HG03457 (cell line): ENCODE measurements around the gene CHL1.

ENCODE experiments used
- ATAC-seq: cut with Tn5 transposase; IDR thresholded peaks from one replicate; pipeline ENCODE4 v1.9.1; 2021; ENCODE audit warnings: moderate number of reproducible peaks; ENCODE audit not compliant: unreplicated experiment

Gene CHL1

DNA sequence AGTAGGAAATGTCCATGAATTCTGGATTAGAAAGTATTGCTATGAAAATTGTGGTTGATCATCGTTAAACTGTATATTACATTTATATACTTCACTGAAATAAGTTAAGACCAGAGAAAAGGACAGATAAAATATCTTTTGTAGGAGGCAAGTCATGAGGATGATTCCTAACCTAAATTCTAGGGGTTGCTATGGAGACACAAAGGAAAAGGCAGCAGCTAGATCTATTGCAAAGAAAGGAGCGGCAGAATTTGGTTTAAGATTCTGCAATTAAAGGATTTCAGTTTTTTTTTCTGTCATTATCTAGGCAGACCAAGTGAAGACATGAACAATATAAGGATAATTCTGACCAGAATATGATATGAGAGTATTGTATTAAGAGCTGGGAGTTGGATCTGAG is 136.1 kb downstream of the CHL1 start:
- no peak for ATAC-seq

DNA sequence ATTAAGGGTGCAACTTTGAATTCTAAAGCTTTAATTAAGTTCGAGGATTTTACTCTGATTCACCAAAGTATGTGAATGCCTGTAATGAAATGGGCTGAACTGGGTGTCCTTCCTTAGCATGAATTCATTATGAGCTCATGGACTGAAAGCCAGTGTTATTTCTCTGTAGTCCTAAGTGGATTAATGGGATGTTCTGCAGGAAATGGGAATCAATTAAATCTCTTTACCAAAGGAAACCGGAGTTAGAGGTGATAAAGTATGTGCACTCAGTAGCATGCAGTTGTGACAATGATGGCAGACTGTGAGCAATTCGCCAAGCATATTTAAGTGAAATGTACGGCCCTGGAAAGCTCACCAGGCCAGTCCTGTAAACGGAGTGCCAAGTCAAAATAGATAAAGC is 138.7 kb downstream of the CHL1 start:
- no peak for ATAC-seq

DNA sequence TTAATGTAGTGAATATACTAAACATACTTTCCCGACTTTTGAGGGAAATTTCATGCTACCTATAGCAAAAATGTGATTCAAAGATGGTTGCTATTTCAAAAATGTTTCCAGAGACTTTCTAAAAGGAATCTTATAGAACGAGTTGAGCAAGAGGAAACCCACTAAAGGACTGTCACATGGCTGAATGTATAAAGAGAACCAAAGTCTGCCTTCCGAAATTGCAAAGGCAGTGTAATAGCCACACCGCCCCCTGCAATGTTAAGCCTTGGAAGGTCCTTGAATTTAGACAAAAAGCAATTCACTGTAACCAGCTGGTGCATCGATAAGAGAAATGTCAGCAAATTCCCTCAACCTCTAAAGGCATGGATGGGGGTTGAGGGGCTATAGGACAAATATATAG is 142.8 kb downstream of the CHL1 start:
- ATAC-seq = no peak

DNA sequence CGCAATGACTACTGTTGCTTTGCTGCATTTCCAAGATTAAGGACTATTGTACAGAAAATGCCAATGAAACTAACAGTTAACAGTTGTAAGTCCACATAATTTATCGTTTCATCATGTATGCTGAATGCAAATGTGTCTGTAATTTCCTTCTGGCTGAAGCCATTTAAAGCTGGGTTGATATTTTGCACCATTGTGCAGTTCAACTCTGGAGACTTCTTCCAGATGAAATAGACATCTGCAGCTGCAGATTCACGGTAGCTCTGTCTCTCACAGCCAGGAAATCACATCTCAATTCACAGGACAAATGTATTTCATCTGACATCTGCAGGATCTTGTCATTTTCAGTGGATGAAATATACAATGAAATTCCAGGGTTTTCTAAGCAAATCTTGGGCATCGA is 145.4 kb downstream of the CHL1 start:
- no peak for ATAC-seq

DNA sequence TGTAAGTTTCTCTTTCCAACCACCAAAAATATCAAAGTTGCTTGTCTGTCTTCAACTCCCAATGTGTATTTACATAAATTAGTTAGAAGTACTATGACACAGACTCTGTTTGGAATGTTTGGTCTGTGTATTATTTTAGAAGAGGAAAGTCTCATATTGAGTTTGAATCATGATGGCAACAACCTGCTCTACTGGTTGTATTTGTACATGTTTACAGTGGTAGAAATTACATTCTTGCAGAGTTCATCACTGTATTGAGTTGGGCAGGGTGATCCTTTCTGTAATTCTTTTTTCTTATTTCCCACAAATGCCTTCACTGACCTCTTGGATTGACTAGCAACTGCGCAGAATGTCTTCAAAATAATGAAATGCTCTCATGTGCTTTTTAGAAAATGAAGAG is 149.6 kb downstream of the CHL1 start:
- no peak for ATAC-seq

DNA sequence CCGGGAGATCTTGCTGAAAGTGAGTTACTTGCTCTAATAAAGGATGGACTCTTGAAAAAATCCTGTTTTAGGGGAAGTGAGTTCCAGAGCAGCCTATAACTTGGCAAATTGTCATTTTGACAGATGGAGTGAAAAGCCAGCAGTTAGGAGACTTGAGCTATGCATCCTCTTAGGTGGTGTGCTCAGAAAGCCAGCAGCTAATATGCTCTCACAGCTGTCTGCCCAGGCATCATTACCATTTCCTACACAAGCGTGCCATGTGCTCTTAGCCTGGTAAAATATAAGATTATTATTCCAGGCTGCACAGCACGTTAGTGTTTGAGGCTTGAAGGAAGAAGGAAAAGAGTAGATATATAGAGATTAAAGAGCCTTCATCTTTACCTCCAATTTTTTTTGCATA is 151.0 kb downstream of the CHL1 start:
- ATAC-seq = no peak

DNA sequence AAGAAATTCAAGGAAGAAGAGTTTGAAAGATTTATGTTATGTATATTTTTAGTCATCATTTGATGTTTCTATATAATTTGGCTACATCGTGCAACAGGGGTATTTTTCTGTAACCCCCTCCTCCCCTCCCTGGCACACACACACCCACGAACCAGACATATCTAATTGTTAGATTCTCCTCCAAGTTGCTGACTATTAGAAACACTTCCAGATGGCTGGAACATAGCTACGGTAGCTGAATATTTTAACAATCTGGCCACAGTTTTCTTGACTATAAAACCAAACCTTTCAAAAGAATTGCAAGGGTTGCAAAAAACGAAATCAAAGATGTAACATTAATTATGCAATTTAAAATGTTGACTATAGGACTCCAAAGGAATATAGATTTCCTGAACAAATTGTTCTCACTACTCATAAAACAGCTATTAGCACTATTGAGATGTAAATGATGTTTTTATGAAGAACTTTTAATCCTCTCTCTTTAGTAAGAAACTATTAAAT is 154.4 kb downstream of the CHL1 start:
- ATAC-seq = no peak

DNA sequence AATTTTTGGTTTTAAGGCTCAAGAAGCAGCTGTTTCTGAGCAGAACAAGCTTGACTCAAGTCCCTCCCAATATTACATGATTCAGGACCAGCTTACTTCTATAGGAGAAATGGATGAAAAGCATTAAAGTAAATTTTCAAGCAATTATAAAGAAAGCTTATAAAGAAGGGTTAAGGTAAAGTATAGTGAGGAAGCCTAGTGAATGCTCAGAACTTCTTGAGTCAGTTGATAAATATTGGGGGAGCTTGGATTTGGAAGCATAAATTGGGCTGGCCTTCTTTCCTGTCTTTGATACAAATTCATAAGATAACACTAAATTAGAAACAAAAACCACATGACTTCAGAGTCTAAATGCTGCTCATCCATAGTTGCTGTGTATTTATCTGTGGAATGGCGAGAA is 156.0 kb downstream of the CHL1 start:
- no peak for ATAC-seq

DNA sequence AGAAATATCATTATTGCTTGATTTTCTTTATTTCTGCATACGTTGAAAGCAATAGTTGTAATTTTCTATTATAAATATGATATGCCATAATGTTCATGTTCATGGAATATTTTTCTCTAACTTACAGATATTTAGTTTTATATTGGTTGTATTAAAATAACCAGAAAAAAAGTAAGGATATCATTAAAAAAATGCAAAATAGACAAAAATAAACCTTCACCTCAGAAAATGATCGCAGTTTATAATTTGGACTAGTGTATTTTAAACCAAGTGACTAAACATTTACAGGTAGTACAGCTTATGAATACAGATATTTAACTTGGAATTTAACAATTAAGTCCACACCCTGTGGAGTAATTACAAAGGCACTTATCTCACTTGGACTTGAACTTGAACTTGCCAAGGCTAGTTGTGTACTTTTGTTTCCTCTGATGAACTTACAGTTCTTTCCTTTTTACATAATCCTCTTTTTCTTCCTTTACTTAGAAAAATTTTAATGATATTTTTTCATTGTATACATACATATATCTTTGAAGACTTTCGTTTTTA is 156.7 kb downstream of the CHL1 start:
- ATAC-seq = no peak

DNA sequence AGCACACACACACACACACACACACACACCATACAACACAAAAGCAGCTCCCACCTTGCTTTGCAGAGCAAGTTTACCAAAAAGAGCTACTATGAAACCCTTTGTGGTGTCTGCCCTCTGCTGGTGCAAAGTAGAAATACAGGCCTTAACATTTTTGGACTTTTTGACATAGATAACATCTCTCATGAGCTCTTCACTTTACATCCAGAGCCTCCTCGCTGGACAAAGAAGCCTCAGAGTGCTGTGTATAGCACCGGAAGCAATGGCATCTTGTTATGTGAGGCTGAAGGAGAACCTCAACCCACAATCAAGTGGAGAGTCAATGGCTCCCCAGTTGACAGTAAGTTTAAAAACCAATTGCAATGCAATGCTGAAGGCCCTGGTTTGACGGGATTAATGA is 157.9 kb downstream of the CHL1 start:
- ATAC-seq = peak; percentile 68

DNA sequence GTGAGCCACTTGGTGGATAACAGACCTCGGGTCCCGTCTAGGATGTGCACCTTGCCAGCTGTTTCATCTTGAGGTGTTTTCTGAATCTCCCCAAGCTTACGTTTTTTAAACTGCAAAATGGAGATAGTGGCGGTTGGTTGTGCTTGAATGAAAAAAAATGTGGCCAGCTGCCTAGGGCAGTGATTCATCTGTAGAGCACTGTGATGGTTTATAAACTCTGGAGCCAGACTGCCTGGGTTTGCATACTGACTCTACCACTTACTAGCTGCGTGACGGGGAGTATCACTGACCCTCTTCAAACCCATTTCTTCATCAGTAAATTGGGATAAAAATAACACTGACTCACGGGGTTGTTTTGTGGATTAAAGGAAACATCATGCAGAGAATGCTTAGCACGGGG is 159.1 kb downstream of the CHL1 start:
- no peak for ATAC-seq

DNA sequence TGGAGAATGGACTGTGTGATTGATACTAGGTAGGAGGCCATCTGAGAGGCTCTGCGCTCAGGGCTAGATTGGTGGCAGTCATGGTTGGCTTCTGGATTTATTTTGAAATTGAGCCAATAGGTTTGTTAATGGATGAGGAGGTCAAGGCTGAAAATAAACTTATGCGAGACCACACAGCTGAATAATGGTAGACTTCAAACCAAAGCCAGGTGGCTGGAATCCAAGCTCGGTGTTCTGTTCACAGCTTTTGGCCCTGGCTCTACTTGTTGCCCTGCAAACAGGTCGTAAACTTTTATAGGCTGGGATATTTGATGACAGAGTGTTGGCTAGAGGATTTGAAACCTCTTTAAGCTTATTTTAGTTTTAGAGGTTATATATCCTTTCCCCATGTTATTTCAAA is 160.4 kb downstream of the CHL1 start:
- no peak for ATAC-seq

DNA sequence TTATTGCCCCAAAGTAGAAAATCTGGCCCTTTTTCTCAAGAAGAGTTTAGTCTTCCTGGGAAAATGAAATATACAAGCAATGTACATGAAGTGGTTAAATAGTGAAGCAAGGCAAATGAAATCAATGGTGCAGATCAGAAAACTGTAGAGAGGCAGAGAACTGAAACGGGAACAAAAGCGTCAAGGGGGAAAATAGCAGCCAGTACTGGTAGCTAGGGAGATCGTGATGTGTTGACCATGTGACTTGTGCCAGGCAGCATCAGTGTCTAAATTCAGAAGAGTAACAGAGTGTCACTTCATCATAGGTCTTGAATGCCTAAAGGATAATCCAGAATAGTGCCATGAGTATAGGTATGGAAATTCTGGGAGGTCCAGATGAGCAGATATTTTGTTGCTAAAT is 163.1 kb downstream of the CHL1 start:
- ATAC-seq = peak; percentile 58

DNA sequence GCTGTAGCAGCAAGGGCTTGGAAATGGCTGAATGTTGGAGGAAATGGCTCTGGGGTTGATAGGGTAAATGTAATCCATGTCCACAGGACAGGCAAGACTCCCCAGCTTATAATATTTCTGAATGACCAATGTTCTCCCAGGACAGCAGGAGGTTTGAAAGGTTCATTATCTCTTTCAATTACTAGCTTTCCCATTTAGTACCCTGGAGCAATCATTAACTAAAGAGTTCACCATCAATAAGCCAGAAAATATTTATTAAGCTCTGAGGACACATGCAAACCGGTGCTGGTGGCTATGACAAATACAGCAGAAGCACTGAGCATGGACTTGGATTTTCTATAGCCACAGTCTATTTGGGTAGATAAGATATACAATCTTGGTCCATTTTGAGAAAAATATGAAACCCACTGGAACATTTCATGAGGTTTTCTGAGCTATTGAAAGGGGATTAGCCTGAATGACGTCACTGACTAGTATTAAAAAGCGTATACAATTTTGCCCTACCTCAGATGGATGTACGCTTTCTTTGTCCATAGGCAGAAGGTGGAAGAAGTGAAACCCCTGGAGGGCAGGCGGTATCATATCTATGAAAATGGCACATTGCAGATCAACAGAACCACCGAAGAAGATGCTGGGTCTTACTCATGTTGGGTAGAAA is 166.2 kb downstream of the CHL1 start:
- ATAC-seq = no peak

DNA sequence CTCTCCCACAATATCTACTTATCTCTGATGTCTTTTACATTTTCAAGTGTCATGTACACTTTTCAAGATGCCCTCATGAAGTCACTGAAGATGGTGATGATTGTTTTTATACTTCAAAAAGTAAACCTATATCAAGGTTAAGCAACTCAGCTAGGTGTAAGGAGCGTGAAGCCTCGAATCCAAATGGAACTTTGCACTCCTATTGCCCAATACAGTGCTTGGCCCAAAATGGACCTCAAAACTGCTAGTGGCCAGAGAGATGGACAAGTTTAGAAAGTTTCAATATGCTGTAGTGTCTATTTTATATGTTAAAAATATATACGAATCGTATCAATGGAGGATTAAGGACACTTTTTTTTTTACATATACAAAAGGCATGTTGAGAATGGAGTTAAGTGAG is 167.7 kb downstream of the CHL1 start:
- ATAC-seq = no peak

DNA sequence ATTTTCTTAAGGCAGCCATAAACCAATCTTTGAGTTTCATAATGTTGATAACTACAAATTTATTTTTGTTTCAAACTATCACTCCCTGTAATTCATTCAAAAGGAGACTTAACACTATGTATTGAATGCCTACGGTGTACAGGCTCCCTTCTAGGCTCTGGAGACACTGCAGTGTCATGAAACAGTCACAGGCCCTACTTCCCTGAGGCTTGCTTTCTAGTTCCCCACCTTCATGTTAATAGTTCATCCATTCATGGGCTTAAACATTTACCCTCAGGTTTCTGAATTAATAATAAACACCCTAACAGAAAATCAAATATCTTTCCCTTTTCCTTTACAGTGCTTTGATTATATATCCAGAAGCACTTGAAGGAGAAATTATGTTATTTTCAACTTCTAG is 168.7 kb downstream of the CHL1 start:
- peak; percentile 78 for ATAC-seq

DNA sequence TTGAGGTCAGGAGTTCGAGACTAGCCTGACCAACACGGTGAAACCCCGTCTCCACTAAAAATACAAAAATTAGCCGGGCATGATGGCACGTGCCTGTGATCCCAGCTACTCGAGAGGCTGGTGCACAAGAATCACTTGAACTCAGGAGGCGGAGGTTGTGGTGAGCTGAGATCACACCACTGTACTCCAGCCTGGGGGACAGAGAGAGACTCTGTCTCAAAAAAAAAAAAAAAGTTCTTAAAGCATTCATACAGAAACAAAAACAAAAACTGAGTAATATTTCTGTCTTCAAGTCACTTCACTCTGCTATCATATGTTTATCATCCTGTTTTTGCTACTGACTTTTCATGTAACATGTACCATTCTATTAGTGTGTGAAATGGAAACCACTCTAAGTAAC is 169.7 kb downstream of the CHL1 start:
- peak; percentile 60 for ATAC-seq

DNA sequence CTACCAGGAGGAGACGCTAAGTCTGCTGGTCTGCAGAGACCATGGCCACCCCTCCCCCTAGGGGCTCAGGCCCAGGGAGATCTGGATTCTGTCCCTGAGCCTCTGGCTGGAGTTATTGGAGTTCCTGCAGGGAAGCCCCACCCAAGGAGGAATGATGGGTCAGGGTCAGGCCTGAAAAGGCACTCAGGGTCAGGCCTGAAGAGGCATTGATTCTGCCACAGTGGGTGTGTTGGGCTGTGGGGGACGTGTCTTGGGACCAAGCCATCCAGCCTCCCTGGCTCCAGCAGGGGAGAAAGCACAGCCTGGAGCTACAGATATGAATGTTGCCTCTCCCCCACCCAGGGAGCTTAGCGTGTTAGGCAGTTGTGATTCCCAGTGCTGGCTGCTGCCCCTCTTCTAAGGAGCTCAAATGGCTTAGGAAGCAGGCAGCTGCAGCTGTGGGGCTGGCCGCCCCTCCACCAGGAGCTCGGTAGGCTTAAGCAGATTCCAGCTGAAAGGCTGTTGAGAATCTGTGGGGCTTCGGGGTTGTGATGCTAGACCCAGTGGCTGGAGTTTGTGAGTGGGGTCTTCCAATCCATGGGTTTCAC is 176.7 kb downstream of the CHL1 start:
- no peak for ATAC-seq

DNA sequence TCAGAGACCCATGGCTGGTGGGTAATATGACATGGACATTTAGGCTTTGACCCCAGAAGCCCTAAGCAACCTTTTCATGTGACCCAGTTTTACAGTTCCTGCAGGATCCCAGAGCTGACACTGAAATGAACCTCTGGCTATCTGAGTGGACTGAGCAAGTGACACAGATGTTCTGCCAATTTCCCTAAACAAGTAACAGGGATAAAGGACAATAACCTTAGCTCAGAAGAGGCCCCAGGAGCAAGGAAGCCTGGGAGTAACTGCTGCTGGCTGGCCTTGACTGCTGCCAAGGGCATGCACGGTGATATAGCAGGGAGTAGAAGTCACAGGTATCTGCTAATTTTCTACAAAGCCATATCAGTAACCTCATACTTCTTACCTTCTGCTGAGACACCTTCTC is 177.9 kb downstream of the CHL1 start:
- no peak for ATAC-seq

DNA sequence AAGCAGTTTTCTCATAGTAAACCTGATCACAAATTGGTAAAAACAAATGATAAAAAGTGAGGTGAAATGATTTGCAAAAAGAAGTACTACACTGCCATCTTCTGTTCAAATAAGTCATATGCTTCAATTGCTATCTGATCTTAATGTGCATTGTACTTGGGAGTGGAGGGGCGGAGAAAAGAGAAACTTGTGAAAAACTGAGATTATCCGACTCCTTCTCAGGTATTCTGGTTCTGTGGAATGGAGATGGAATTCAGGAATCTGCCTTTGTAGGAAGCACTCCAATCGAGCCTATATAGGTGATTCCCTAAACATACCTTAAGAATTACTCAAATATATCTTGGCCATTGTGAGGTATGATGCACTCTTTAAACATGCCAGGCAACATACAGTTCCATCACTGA is 180.6 kb downstream of the CHL1 start:
- no peak for ATAC-seq

DNA sequence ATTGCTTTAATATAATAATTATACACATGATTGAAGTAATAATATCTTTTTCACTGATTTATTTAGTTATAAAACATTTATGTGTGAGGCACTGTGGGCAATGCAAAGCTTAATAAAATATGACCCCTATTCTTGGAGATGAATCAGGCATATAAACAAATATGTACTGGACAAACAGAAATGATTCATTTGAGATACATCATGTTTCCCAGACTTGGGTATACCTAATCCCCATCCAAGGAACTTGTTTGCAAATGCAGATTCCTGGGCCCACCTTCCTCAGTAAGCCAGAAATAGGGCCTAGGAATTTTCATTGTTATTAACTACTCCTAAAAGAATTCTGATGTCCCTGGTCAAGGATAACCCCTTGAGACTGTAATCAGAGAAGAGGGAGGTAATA is 184.2 kb downstream of the CHL1 start:
- no peak for ATAC-seq

DNA sequence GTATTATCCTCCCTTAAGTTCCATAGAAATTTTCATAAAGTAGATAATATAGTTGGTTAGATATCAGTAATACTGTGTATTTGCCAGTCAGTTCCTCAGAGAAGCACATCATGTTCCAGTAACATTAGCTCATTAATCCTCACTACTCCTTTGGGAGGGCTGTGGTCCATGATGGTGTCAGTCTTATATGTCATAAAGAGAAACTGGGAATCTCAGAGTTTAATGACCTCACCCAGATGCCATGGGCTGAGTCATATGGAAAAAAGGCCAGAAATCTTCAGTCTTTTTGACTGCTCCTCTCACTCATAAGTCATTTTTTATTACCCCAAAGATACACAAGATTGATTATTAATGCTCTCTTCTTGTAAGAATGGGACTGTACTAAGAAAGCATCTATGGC is 188.6 kb downstream of the CHL1 start:
- no peak for ATAC-seq

DNA sequence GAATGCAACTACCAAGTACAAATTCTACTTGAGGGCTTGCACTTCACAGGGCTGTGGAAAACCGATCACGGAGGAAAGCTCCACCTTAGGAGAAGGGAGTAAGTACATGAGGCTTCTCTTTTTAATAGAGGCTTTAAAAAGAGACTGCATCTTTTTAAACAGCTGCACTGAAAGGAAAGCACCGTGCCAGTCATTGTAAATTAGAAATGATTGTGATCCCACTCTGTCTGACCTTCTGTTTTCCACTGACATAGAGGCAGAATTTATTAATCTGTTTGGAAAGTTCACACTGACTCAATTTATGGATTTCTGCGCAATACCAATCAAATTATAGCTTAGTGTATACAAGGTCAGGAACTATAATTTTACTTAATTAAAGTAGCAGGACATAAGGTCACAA is 198.2 kb downstream of the CHL1 start:
- ATAC-seq = no peak
